Sigmoid colon (tissue), 4 donors: ENCODE data around the gene GRM7.

Experiments
- EP300 ChIP-seq, 4 donors: sonication (generic); formaldehyde crosslinking; IDR thresholded peaks; one replicate each; pipeline ENCODE4 v1.6.1; 2017; ENCODE audit warnings: antibody characterized with exemption in 4 of 4
- POLR2AphosphoS5 ChIP-seq, 4 donors: sonication (generic); formaldehyde crosslinking; IDR thresholded peaks; one replicate each; pipeline ENCODE4 v1.6.1; 2017; ENCODE audit warnings: antibody characterized with exemption in 4 of 4
- TF ChIP-seq, protein P1 (sequence below), 4 experiments: fragments of 450-650 bp in 3 of 4; fragments of 200-600 bp in 1 of 4; IDR thresholded peaks; one replicate each; pipeline ENCODE4 v1.5.1; 2016 to 2019; ENCODE audit warnings: antibody characterized with exemption in 4 of 4, mild to moderate bottlenecking in 3 of 4, moderate library complexity in 2 of 4

DNA sequence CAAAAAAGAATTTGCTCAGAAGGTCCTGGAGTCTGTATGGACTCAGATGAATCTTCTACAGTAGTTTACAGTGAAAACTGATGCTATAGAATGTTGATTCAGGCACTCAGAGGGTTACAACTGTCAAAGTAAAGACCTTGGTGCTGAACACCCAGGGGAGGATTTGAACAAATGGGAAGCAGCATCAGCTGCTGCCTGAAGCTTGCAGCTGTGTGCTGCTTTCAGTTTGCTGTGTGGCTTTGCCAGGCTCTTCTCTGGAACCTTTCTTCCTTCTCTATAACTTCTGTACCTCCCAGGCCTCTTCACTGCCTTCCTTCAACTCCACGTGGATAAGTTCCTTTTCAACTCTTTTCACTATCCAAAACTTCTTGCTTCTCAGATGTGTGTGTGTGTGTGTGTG is 214.2 kb downstream of the GRM7 start:
- TF ChIP-seq, protein P1, sequence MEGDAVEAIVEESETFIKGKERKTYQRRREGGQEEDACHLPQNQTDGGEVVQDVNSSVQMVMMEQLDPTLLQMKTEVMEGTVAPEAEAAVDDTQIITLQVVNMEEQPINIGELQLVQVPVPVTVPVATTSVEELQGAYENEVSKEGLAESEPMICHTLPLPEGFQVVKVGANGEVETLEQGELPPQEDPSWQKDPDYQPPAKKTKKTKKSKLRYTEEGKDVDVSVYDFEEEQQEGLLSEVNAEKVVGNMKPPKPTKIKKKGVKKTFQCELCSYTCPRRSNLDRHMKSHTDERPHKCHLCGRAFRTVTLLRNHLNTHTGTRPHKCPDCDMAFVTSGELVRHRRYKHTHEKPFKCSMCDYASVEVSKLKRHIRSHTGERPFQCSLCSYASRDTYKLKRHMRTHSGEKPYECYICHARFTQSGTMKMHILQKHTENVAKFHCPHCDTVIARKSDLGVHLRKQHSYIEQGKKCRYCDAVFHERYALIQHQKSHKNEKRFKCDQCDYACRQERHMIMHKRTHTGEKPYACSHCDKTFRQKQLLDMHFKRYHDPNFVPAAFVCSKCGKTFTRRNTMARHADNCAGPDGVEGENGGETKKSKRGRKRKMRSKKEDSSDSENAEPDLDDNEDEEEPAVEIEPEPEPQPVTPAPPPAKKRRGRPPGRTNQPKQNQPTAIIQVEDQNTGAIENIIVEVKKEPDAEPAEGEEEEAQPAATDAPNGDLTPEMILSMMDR (IDR thresholded peaks at IDR 0.05) = no peak
- TF ChIP-seq POLR2AphosphoS5 (IDR thresholded peaks at IDR 0.05) (no peak), EP300 (IDR thresholded peaks at IDR 0.05) (no peak)
